Ishikawa (cell line): ENCODE data around the gene PRM1.

Experiments
- CREB1 ChIP-seq: IDR thresholded peaks from 2 replicates; pipeline ENCODE4 v1.6.1; 2012; ENCODE audit warnings: low read depth
- EP300 ChIP-seq: IDR thresholded peaks from 2 replicates; pipeline ENCODE4 v1.6.1; 2012; ENCODE audit warnings: borderline replicate concordance
- RAD21 ChIP-seq: IDR thresholded peaks from 2 replicates; pipeline ENCODE4 v1.6.1; 2012; ENCODE audit warnings: low read depth
- REST ChIP-seq: IDR thresholded peaks from 2 replicates; pipeline ENCODE4 v1.6.1; 2012; ENCODE audit warnings: low read depth, mild to moderate bottlenecking
- TAF1 ChIP-seq: IDR thresholded peaks from 2 replicates; pipeline ENCODE4 v1.6.1; 2012; ENCODE audit warnings: low read depth, mild to moderate bottlenecking
- TCF12 ChIP-seq: IDR thresholded peaks from 2 replicates; pipeline ENCODE4 v1.6.1; 2012; ENCODE audit warnings: low read depth

GRCh38 chr16:11234884-11235702 lies 46.0 kb downstream of the PRM1 start:
- TF ChIP-seq EP300 (no peak), REST (no peak), RAD21 (no peak), TCF12 (no peak), TAF1 (no peak), CREB1 (no peak)
